ENCODE measurements around the gene PHACTR1.

DNA sequence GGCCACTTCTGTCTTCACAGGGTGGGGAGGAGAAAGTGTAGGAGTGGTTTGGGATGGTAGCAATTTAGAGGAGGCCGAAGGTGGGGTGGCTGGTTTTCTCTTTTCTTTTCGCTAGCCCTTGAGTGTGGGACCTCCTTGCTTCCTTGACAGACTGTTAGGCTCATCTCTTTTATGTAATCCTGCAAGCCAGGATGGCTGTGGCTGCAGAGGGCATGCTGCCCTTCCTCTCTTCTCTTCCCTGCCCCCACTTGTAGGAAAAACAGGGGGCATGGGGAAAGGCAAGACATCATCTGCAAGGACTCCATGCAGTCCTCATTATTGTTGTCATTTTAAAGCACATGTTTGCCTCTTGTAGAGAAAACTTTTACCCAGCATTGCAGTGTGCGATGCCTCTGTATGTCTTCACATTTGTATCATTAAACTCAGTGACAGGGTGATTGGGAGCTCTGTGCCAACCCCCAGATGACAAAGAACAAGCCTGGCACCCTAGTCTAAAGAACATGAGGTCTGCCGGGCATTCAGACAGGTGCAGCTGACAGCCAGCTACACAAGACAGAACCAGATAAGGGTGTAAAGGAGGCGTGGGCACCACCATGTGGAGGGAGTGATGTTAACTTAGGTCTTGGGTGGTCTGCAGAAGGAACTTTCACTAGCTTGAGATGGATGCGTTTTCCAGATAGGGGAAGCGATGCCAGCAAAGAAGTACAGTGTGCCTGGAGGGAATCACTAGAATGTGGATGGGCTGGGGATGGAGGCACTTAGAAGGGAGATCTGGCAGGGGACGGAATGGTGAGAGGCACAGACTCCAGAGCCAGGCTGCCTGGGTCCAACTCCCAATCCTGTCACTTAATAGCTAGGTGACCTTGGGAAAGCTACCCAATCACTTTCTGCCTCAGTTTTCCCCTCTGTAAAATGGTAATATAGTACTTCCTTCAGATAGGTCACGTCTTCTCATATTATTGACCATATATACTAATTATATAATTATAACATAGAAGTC, 404.2 kb downstream of the PHACTR1 start:
- TF ChIP-seq POLR2AphosphoS5 (IDR thresholded peaks at IDR 0.05; ENCODE audit: low read depth, low read length): no peak
- TF ChIP-seq, protein P1, sequence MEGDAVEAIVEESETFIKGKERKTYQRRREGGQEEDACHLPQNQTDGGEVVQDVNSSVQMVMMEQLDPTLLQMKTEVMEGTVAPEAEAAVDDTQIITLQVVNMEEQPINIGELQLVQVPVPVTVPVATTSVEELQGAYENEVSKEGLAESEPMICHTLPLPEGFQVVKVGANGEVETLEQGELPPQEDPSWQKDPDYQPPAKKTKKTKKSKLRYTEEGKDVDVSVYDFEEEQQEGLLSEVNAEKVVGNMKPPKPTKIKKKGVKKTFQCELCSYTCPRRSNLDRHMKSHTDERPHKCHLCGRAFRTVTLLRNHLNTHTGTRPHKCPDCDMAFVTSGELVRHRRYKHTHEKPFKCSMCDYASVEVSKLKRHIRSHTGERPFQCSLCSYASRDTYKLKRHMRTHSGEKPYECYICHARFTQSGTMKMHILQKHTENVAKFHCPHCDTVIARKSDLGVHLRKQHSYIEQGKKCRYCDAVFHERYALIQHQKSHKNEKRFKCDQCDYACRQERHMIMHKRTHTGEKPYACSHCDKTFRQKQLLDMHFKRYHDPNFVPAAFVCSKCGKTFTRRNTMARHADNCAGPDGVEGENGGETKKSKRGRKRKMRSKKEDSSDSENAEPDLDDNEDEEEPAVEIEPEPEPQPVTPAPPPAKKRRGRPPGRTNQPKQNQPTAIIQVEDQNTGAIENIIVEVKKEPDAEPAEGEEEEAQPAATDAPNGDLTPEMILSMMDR (IDR thresholded peaks at IDR 0.05): no peak
